AG20443 (cell line): ENCODE results near the gene IFIT2.
"Not testable (repeated sequence)": the region's sequence is repeated elsewhere in the genome, so short reads cannot be mapped to it uniquely, and the experiment has no call there.

Experiments
- DNase-seq: peaks from one replicate; pipeline ENCODE4 v3.0.0; 2012; ENCODE audit warnings: low spot score, mixed read lengths

Gene IFIT2

DNA sequence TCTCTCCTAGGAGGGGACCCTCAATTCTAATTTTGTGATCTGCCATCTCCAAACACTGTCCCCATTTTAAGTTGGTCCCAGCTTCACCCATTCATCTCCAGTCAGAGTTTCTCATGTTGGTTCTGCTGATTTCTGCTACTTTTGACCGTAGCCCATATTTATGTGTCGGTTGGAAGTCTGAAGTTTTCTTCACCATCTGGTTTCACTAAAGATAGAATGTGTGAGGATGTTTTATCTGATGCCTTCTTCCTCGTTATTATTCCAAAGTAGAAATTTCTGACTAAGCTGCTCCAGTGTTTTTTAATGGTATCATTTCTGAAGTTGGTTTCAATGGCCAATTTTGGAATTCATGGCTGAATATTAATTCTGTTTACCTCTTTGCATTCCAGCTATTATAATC lies 21.3 kb upstream of the IFIT2 start:
- DNase-seq: no peak

DNA sequence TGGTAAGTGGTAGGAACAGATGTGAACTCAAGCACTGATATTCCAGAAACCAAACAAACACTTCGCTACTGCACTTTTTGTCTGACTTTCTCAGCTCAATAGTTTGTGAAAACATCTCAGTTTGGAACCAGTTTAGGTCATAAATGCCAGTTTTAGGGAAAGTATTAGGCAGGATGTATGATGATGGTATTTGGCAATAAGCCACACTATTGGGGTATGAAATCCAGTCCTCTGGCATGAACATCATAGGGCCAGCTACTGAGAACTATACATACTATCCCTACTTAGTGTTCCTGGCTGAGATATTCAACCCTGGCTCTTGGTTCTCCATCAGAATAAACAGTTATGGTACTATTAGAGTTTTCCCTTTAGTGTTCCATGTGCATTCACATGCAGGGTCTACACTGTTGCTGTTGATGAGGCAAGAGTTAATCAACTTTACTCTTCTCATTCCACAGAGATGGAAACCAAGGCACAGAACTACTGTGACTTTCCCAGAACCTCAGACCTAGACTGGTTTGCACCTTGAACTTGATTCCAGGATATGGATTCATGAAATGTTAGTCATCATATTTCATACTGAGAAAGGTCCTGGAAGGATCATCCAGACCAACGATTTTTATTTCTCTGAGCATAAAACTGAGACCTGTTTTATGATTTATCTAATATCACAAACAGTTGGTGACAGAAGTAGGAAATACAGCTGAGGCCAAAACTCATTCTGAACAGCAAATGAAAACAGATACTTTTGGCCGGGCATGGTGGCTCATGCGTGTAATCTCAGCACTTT lies 20.0 kb upstream of the IFIT2 start:
- DNase-seq: no peak

DNA sequence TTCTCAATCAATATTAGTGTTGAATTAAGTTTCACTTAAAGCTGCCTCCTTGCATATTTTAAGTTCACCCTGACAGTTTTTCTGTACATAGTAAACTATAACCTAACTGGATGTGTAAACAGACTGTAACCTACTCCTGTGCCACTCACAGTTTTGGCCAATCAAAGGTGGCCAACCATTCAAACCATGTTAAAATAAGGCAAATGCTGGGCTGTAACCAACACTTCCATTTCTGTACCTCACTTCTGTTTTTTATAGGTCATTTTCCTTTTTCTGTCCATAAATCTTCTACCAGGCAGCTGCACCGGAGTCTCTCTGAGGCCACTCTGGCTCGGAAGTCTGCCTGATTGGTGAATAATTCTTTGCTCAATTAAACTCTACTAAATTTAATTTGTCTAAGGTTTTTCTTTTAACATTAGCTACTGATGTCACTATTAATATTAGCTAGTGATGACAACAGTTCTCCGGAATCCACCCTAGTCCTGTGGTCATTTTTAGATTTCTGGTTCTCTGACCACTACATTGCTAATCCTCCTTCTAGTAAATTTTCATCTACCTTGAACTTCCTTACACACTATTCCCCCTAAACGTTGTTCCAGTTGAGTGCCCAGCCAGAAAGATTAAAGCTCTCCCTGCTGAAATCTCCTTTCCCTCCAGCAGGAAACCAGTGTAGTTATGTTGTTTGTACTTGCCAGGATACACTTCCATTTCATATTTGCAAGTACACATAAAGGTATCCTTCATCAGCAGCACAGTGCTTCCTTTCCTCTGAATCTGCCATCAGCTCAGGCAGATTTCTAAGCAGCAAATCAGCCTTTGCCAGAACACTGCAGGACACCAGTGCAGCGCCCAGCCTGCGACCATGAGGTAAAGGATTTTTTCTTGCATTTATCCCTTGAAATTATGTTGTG lies 18.6 kb upstream of the IFIT2 start:
- peak; percentile 34 for DNase-seq

DNA sequence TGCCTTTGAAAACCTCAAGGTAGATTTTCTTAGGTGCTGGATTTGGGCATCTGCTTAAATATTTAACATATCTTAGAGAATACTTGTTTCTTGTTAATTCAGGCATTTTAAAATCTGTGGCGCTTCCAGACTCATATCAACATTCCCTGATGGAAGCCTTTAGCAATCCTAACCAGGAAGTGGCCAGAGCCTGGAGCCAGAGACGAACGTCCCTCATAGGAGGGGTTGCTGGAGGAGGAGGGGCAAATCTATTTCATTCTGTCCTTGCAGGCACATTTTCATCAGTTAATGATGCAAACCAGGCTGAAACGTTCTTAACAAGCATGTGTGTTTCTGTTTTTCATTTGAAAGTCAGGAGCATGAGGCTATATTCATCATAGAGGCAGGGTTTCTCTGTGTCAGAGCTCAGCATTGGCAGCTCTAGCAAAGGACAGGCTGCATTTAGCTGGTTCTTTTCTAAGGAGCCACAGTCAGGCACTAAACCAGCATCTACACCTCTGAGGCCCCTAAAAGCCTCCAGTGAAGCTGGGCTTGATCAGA lies 17.8 kb upstream of the IFIT2 start:
- peak; percentile 81 for DNase-seq

DNA sequence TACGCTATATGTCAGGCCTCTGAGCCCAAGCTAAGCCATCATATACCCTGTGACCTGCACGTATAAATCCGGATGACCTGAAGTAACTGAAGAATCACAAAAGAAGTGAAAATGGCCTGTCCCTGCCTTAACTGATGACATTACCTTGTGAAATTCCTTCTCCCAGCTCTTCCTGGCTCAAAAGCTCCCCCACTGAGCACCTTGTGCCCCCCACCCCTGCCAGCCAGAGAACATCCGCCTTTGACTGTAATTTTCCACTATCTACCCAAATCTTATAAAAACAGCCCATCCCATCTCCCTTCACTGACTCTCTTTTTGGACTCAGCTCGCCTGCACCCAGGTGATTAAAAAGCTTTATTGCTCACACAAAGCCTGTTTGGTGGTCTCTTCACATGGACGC lies 17.1 kb upstream of the IFIT2 start:
- not testable (repeated sequence) for DNase-seq

DNA sequence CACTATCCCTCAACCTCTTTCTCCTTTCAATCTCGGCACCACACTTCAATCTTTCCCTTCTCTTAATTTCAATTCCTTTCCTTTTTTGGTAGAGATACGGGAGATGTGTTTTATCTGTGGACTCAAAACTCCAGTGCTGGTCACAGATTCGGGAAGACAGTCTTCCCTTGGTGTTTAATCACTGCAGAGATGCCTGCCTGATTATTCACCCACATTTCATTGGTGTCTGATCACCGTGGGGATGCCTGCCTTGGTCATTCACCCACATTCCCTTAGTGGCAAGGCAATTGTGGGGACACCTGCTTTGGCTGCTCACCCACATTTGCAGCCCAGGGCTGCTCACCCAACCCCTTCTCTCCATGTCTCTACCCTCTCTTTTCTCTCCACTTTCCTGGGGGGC lies 16.5 kb upstream of the IFIT2 start:
- not testable (repeated sequence) for DNase-seq

DNA sequence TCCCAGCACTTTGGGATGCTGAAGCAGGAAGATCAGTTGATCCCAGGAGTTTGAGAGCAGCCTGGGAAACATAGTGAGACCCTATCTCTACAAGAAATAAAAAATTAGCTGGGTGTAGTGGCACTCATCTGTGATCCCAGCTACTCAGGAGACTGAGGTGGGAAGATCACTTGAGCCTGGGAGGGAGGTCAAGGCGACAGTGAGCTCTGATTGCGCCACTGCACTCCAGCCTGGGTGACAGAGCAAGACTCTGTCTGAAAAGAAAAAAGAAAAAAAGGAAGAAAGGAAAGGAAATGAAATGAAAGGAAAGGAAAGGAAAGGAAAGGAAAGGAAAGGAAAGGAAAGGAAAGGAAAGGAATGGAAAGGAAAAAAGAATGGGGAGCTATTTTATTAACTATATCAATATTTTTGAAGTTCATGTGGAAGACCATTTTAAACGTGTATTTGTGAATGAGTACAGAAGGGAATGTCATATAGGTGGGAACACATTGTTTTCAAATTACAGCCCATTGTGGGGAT lies 7.1 kb upstream of the IFIT2 start:
- no peak for DNase-seq

DNA sequence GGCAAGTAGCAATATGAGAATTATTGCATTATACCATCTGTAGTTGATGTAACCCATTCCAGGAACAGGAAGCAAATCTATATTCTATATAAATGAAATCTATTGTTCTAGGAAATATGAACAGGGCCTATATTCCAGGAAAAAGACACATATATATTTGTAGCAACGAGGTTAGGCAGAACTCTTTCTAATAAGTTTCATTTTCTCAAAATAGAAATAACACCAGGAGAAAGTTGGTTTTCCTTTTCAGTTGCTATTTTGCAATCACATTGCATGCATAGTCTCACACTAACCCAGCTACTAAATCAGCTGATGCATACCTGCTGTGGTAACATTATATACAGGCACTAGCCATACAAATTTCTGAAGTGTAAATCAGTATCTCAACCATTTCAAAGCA lies 6.2 kb upstream of the IFIT2 start:
- DNase-seq: peak; percentile 61

DNA sequence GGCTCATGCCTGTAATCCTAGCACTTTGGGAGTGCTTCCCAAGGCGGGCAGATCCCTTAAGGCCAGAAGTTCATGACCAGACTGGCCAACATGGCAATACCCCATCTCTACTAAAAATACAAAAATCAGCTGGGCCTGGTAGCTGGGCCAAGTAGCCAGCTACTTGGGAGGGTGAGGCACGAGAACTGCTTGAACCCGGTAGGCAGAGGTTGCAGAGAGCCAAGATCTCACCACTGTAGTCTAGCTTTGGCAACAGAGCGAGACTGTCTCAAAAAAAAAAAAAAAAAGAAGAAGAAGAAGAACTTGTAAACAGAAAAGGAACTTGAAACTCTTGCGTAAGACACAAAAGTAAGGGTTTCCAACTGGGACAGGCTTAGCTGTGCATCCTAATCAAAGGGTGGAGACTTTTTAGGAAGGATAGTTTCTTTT lies 5.6 kb upstream of the IFIT2 start:
- peak; percentile 29 for DNase-seq

DNA sequence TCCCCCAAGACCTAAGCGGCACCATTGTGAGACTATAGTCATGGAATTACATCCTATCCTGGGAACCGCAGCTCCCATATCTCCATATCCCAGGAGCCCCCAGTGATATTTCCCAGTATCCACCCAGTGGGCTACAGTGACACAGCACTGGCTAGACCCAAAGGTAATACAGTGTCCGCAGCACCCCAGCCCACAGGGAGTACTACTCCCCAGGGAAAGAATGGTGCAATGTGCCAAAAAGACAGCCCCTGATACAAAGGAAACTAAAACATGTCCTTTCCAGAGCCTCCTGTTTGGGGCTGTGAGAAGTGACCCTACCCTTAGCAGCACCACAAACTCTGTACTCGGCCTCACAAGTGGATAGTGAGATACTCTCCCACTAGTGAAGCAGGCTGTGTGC lies 4.5 kb upstream of the IFIT2 start:
- DNase-seq: no peak

DNA sequence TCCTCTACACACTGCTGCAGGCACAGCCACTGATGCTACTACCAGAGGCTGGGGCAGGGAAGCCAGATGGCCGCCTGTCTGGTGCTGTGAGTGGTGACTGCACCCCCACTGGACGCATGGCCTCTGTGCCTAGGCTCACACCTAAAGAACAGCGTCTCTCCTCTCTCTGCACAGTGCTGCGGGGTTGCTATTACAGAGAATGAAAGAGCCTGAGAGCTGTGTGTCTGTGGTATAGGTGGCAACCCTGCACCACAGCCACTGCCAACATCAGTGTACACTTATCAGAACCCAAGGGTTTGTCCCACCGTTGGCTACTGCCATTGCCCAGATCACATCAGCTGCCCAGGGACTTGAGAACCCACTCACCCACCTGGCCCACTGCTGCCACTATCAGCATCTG lies 4.1 kb upstream of the IFIT2 start:
- DNase-seq: no peak

DNA sequence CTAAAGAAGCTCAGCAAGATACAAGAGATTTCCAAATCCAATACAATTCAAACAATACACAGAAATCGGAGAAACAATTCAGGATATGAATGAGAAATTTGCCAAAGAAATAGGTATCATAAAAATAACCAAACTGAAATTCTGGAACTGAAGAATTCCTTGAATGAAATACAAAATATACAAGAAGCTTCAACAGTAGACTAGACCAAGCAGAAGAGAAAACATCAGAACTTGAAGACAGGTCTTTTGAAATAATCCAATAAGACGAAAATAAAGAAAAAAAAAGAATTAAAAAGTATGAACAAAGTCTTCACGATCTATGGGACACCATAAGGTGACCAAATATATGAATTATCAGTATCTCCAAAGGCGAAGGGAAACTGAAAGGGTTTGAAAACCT lies 2.8 kb upstream of the IFIT2 start:
- no peak for DNase-seq

DNA sequence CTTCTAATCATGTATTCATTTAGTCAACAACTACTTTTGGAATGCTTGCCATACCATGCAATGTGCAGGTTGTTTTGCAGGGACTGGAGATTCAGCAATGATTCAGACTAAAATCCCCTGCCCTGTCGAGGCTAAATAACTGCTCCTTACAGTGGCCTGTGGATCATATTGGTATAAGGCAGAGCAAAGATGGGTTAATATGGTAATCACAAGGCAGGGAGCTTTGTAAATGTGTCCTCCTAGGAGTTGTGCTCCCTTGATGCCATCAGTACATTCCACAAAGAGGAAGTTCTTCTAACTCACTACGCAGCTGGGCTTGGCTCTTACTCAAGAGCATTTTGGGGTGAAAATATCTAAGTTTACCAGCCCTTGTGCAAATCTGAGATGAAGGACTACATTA lies 614 bp upstream of the IFIT2 start:
- DNase-seq: peak; percentile 51

DNA sequence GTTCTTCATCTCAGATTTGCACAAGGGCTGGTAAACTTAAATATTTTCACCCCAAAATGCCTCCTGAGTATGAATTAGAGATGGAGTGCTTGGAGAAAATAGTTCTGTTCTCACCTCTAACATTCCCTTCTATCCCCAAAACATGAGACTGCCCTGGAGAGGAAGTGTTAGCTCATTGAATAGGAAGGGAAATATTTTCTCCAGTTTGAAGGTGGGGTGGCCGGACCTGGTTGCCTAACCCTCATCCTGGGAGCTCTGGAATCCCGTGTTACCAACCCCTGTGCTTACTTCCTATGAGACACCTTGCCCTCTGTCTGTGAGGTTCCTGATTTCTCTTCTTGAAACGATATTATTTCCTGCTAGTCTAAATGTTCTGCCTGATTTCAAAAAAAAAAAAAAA lies 779 bp downstream of the IFIT2 start:
- no peak for DNase-seq

DNA sequence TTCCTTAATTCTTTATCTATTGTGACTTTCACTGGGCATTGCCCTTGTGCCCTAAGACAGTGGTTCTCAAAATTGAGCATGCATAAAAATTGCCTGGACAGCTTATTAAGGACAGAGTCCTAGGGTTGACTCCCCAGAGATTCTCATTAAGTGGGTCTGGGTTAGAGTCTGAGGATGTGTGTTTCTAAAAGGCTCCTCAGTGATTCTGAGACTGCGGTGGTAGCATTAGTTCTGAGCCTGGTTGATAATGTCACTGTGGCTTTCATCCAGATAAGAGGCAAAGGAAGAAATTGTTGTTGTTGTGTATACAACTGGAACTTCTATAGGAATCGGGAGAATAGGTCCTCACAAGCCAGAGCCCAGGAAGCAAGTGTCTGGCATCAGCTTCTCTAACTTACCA lies 1.3 kb downstream of the IFIT2 start:
- no peak for DNase-seq

DNA sequence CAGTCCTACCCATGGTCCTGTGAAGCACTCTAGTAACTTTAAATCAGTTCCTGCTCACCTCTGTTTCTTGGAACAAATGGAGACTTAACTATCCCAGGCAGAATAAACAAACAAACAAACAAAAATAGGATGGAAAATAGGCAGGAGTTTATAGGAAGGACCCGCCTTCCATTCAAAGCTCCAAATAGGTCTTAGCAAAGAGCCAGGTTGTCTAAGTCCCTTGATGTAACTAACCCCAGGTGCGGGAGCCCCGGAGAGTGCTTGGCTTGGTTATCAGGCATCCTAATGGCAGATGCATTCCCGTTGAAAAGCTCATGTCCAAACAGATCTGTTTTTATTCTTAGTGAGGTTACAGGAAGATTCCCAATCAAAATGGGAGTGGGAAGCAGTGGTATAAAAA lies 2.2 kb downstream of the IFIT2 start:
- no peak for DNase-seq

DNA sequence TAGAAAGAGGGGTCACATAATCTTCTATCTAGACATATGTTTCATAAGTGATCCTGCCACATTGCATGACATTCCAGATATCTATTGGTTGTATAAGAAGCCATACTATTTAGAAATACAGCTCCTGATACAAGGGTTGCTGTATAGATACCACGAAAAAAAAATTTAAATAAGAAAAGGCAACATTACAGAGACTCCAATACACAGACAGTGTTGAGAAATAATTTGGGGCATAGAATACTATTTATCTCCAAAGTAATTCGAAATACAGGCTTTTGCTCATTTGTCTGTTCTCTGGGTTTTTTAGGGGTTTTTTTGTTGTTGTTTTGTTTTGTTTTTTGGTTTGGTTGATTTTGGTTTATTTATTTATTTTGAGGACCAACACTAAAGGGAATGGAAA lies 2.6 kb downstream of the IFIT2 start:
- no peak for DNase-seq

DNA sequence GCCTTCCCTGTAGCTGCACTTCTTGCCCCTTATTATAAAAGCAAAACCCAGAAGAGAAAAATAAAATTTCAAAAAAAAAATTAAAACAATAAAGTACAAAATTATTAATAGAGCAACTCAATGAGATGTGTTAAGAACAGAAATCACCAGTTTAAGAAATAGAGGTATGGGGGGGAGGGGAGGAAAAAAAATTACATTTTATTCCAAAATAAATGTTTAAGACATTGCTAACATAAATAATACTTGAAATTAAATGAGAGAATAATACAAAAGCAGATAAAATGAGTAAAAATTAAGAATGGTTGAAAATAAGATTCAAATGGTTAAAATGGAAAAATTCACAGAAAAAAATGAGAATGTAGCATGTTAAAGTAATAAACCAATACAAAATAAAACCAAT lies 3.1 kb downstream of the IFIT2 start:
- DNase-seq: no peak

DNA sequence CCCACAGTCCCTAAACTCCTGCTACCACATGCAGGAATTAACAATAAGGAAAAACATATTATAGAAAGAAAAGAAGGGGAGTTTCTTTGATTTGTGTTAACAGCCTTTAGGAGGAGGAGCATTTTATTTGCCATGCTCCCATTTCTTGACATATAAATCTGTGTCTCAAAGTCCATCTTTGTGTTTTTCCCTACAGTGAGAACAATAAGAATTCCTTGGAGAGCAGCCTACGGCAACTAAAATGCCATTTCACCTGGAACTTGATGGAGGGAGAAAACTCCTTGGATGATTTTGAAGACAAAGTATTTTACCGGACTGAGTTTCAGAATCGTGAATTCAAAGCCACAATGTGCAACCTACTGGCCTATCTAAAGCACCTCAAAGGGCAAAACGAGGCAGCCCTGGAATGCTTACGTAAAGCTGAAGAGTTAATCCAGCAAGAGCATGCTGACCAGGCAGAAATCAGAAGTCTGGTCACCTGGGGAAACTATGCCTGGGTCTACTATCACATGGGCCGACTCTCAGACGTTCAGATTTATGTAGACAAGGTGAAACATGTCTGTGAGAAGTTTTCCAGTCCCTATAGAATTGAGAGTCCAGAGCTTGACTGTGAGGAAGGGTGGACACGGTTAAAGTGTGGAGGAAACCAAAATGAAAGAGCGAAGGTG lies 4.1 kb downstream of the IFIT2 start:
- DNase-seq: no peak

DNA sequence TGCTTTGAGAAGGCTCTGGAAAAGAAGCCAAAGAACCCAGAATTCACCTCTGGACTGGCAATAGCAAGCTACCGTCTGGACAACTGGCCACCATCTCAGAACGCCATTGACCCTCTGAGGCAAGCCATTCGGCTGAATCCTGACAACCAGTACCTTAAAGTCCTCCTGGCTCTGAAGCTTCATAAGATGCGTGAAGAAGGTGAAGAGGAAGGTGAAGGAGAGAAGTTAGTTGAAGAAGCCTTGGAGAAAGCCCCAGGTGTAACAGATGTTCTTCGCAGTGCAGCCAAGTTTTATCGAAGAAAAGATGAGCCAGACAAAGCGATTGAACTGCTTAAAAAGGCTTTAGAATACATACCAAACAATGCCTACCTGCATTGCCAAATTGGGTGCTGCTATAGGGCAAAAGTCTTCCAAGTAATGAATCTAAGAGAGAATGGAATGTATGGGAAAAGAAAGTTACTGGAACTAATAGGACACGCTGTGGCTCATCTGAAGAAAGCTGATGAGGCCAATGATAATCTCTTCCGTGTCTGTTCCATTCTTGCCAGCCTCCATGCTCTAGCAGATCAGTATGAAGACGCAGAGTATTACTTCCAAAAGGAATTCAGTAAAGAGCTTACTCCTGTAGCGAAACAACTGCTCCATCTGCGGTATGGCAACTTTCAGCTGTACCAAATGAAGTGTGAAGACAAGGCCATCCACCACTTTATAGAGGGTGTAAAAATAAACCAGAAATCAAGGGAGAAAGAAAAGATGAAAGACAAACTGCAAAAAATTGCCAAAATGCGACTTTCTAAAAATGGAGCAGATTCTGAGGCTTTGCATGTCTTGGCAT lies 4.8 kb downstream of the IFIT2 start:
- no peak for DNase-seq

DNA sequence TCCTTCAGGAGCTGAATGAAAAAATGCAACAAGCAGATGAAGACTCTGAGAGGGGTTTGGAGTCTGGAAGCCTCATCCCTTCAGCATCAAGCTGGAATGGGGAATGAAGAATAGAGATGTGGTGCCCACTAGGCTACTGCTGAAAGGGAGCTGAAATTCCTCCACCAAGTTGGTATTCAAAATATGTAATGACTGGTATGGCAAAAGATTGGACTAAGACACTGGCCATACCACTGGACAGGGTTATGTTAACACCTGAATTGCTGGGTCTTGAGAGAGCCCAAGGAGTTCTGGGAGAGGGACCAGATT lies 5.4 kb downstream of the IFIT2 start:
- DNase-seq: peak; percentile 17

DNA sequence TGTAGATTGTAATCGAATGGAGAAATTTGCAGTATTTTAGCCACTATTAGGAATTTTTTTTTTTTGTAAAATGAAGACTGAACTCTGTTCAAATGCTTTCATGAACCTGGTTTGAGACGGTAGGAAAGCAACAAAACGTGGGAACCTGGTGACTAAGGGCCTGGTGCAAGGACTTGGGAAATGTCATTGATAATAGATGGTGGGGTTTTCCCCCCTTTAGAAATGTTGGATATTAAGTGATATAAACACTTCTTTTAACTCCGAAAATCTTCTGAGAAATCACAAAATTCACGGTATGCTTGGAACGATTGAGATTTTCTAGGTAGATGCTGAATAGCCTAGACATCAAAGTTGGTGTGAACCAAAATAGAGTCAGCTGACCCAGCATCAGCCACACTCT lies 6.4 kb downstream of the IFIT2 start:
- no peak for DNase-seq
